H9 (cell line): ENCODE data around the gene SPRED2. TPM values are rescaled to one million over a fixed set of nuclear protein-coding genes. Genes with fewer than 3 reads are reported as not detected.

ENCODE experiments used
- DNase-seq: peaks from one replicate; pipeline ENCODE4 v3.0.0-alpha.2; 2017
- H2AFZ ChIP-seq: one replicate; pipeline ENCODE4 v1.6.1; 2013; ENCODE audit warnings: mild to moderate bottlenecking, low read length, control low read depth, moderate library complexity
- H2AK5ac ChIP-seq: 2 replicates; pipeline ENCODE4 v1.6.1; 2013; ENCODE audit warnings: low read length, control low read depth, mixed read lengths; ENCODE audit not compliant: insufficient read length
- H2BK120ac ChIP-seq: one replicate; pipeline ENCODE4 v1.6.1; 2013; ENCODE audit warnings: low read depth, mild to moderate bottlenecking, low read length, control low read depth, inconsistent platforms; ENCODE audit not compliant: poor library complexity, severe bottlenecking
- H2BK12ac ChIP-seq: 2 replicates; pipeline ENCODE4 v1.6.1; 2013; ENCODE audit warnings: low read length, control low read depth, mixed read lengths, low read depth; ENCODE audit not compliant: insufficient read length
- H2BK15ac ChIP-seq: 2 replicates; pipeline ENCODE4 v1.6.1; 2013; ENCODE audit warnings: low read depth, low read length, control low read depth
- H2BK20ac ChIP-seq: one replicate; pipeline ENCODE4 v1.6.1; 2013; ENCODE audit warnings: low read depth, mild to moderate bottlenecking, low read length, control low read depth, inconsistent platforms; ENCODE audit not compliant: poor library complexity, severe bottlenecking
- H2BK5ac ChIP-seq: 2 replicates; pipeline ENCODE4 v1.6.1; 2013; ENCODE audit warnings: low read length, control low read depth, mixed read lengths; ENCODE audit not compliant: insufficient read length
- H3K14ac ChIP-seq: 2 replicates; pipeline ENCODE4 v1.6.1; 2013; ENCODE audit warnings: low read length, control low read depth; ENCODE audit not compliant: insufficient read depth
- H3K18ac ChIP-seq: 2 replicates; pipeline ENCODE4 v1.6.1; 2013; ENCODE audit warnings: low read depth, mild to moderate bottlenecking, mixed read lengths, low read length, control low read depth; ENCODE audit not compliant: insufficient read length
- H3K23ac ChIP-seq: 2 replicates; pipeline ENCODE4 v1.6.1; 2013; ENCODE audit warnings: low read length, control low read depth, mixed read lengths, low read depth; ENCODE audit not compliant: insufficient read length
- H3K23me2 ChIP-seq: 2 replicates; pipeline ENCODE4 v1.6.1; 2013; ENCODE audit warnings: low read depth, mild to moderate bottlenecking, mixed read lengths, low read length, control low read depth; ENCODE audit not compliant: insufficient read length, poor library complexity, severe bottlenecking
- H3K27ac ChIP-seq: 2 replicates; pipeline ENCODE4 v1.5.1; 2013; ENCODE audit warnings: low read length, control low read depth, mixed read lengths, low read depth; ENCODE audit not compliant: insufficient read length
- H3K27me3 ChIP-seq: 2 replicates; pipeline ENCODE4 v1.6.1; 2013; ENCODE audit warnings: low read length, control low read depth, inconsistent platforms; ENCODE audit not compliant: insufficient read depth
- H3K4ac ChIP-seq: 2 replicates; pipeline ENCODE4 v1.6.1; 2013; ENCODE audit warnings: low read depth, mild to moderate bottlenecking, control low read depth, inconsistent platforms, low read length, moderate library complexity
- H3K4me1 ChIP-seq: 2 replicates; pipeline ENCODE4 v1.6.1; 2013; ENCODE audit warnings: low read length, control low read depth, inconsistent platforms; ENCODE audit not compliant: insufficient read depth
- H3K4me2 ChIP-seq: 2 replicates; pipeline ENCODE4 v1.6.1; 2013; ENCODE audit warnings: low read length, control low read depth, mixed read lengths; ENCODE audit not compliant: insufficient read length, insufficient read depth
- H3K56ac ChIP-seq: 2 replicates; pipeline ENCODE4 v1.6.1; 2013; ENCODE audit warnings: low read depth, mild to moderate bottlenecking, mixed read lengths, low read length, control low read depth; ENCODE audit not compliant: insufficient read length
- H3K79me1 ChIP-seq: 2 replicates; pipeline ENCODE4 v1.6.1; 2013; ENCODE audit warnings: low read depth, mild to moderate bottlenecking, moderate library complexity, low read length, control low read depth, inconsistent platforms; ENCODE audit not compliant: insufficient read depth, poor library complexity, severe bottlenecking
- H3K79me2 ChIP-seq: 2 replicates; pipeline ENCODE4 v1.6.1; 2013; ENCODE audit warnings: low read length, control low read depth, inconsistent platforms; ENCODE audit not compliant: insufficient read depth
- H3K9ac ChIP-seq: 2 replicates; pipeline ENCODE4 v1.6.1; 2013; ENCODE audit warnings: low read length, control low read depth, mixed read lengths; ENCODE audit not compliant: insufficient read length; ENCODE audit errors: extremely low read depth
- H3K9me3 ChIP-seq: one replicate; pipeline ENCODE4 v1.6.1; 2013; ENCODE audit warnings: low read depth, low read length, inconsistent platforms; ENCODE audit not compliant: control insufficient read depth
- H3T11ph ChIP-seq: one replicate; pipeline ENCODE4 v1.6.1; 2013; ENCODE audit warnings: mild to moderate bottlenecking, low read length, control low read depth, inconsistent platforms
- H4K20me1 ChIP-seq: one replicate; pipeline ENCODE4 v1.6.1; 2013; ENCODE audit not compliant: control insufficient read depth, insufficient read length, insufficient read depth
- H4K5ac ChIP-seq: 2 replicates; pipeline ENCODE4 v1.6.1; 2013; ENCODE audit warnings: low read depth, mild to moderate bottlenecking, mixed read lengths, low read length, control low read depth; ENCODE audit not compliant: insufficient read length
- H4K8ac ChIP-seq: replicated peaks from 2 replicates; pipeline ENCODE4 v1.6.1; 2013; ENCODE audit warnings: low read length, control low read depth, mixed read lengths, low read depth; ENCODE audit not compliant: insufficient read length
- H4K91ac ChIP-seq: 2 replicates; pipeline ENCODE4 v1.6.1; 2013; ENCODE audit warnings: low read depth, mild to moderate bottlenecking, moderate library complexity, mixed read lengths, low read length, control low read depth; ENCODE audit not compliant: insufficient read length
- H3K27ac Mint-ChIP-seq, 3 experiments: 2 replicates in 2 of 3; 3 replicates in 1 of 3; pipeline ENCODE4 v1.8.0; 2020 to 2021; ENCODE audit warnings: mixed read lengths in 3 of 3, mild to moderate bottlenecking in 1 of 3, moderate library complexity in 1 of 3
- H3K27me3 Mint-ChIP-seq: 2 replicates; pipeline ENCODE4 v1.8.0; 2021; ENCODE audit warnings: low read depth, mild to moderate bottlenecking, moderate library complexity, mixed read lengths
- H3K36me3 Mint-ChIP-seq, 3 experiments: 2 replicates in 2 of 3; 3 replicates in 1 of 3; pipeline ENCODE4 v1.8.0; 2020 to 2021; ENCODE audit warnings: low read depth in 3 of 3, mixed read lengths in 3 of 3; ENCODE audit not compliant: insufficient read depth in 1 of 3
- H3K4me1 Mint-ChIP-seq, 2 experiments: 2 replicates each; pipeline ENCODE4 v1.8.0; 2020; ENCODE audit warnings: mixed read lengths in 2 of 2
- H3K4me3 Mint-ChIP-seq, 2 experiments: 2 replicates in 1 of 2; 3 replicates in 1 of 2; pipeline ENCODE4 v1.8.0; 2020 to 2021; ENCODE audit warnings: mild to moderate bottlenecking in 2 of 2, mixed read lengths in 2 of 2, moderate library complexity in 1 of 2
- H3K9me3 Mint-ChIP-seq, 2 experiments: 2 replicates in 1 of 2; 3 replicates in 1 of 2; pipeline ENCODE4 v1.8.0; 2020; ENCODE audit warnings: mild to moderate bottlenecking in 2 of 2, mixed read lengths in 2 of 2, moderate library complexity in 1 of 2
- CTCF ChIP-seq: fragments of 200-600 bp; sonication (generic); conservative IDR thresholded peaks from 3 replicates; pipeline ENCODE4 v1.8.0; 2021; ENCODE audit warnings: antibody characterized with exemption, mild to moderate bottlenecking
- WGBS: extraction: QIAGEN DNeasy Blood & Tissue Kit; methylation state at CpG from one replicate; pipeline ENCODE4 v1.1.7; 2013; ENCODE audit warnings: missing lambda C conversion rate, low lambda C conversion rate, mixed read lengths; ENCODE audit not compliant: insufficient read length; ENCODE audit errors: extremely low coverage; 5-methylcytosine and 5-hydroxymethylcytosine counted together
- total RNA-seq: library from RNA; stranded (reverse); gene quantifications from 2 replicates; pipeline ENCODE4 v1.2.1, GENCODE V29; 2021

SPRED2 gene
- total RNA-seq, 1 experiment from 2014 or later, result 23.5 TPM

GRCh38 chr2:65388051-65388531 lies 44.3 kb downstream of the SPRED2 start:
- Histone ChIP-seq H3K14ac (no peak overlapping the region), H3K79me1 (no peaks in the 10 kb centered on the region), H4K91ac (no peak overlapping the region), H3K4me2 (no peak overlapping the region), H2AK5ac (no peak overlapping the region), H3K23me2 (no peaks in the 10 kb centered on the region), H3K18ac (no peak overlapping the region), H2BK5ac (no peak overlapping the region), H2BK120ac (no peak overlapping the region), H3T11ph (no peak overlapping the region), H3K9ac (no peak overlapping the region), H3K4ac (no peak overlapping the region), H3K23ac (no peak overlapping the region), H3K27ac (no peak overlapping the region), H4K20me1 (no peaks in the 10 kb centered on the region), H3K79me2 (no peaks in the 10 kb centered on the region), H2AFZ (no peak overlapping the region), H2BK12ac (no peak overlapping the region), H2BK20ac (no peak overlapping the region), H3K56ac (no peak overlapping the region), H3K9me3 (no peaks in the 10 kb centered on the region), H3K4me1 (no peaks in the 10 kb centered on the region; the same call in 1 of the 2 replicates), H2BK15ac (no peak overlapping the region), H3K27me3 (no peaks in the 10 kb centered on the region), H4K8ac (no peak overlapping the region), H4K5ac (no peak overlapping the region)
- no CpG with 5 or more reads among the region's 16 CpGs for WGBS
- Mint-ChIP-seq H3K9me3 (no peaks in the 10 kb centered on the region), H3K36me3 (peaks cover 0 to 3% (median 0%) of the 10 kb centered on the region in 3 experiments; a peak in 1 of 7 replicates), H3K4me3 (no peak overlapping the region), H3K27me3 (no peaks in the 10 kb centered on the region), H3K27ac (peak overlapping the region in 1 of 3 experiments; percentile 46; a peak in 1 of 7 replicates), H3K4me1 (peaks cover 19 to 21% of the 10 kb centered on the region in 2 experiments)
- no peak for TF ChIP-seq CTCF
- no peak for DNase-seq
